WI38 (cell line): ENCODE measurements around the gene PLBD1.

Experiments used
- H3K4me3 ChIP-seq: 2 replicates; pipeline ENCODE4 v1.5.1; 2011; ENCODE audit warnings: low read depth, mild to moderate bottlenecking, control low read depth, low read length
- CTCF ChIP-seq: IDR thresholded peaks from 2 replicates; pipeline ENCODE4 v1.5.1; 2012; ENCODE audit warnings: low read depth, mild to moderate bottlenecking, control low read depth, low read length

PLBD1 gene

GRCh38 chr12:14537088-14537487 is 30.6 kb downstream of the PLBD1 start:
- no peak for TF ChIP-seq CTCF

GRCh38 chr12:14532152-14532551 is 35.5 kb downstream of the PLBD1 start:
- H3K4me3 ChIP-seq: no peak overlapping the region
- TF ChIP-seq CTCF: no peak

More at GRCh38 chr12:14537088-14537487, 30.6 kb downstream of the PLBD1 start:
- H3K4me3 ChIP-seq: no peak overlapping the region

- H3K4me3 ChIP-seq: no peak overlapping the region
- no peak for TF ChIP-seq CTCF
Measured at GRCh38 chr12:14525964-14526363, 41.7 kb downstream of the PLBD1 start.

GRCh38 chr12:14521822-14522221 is 45.9 kb downstream of the PLBD1 start:
- no peak overlapping the region for H3K4me3 ChIP-seq
- TF ChIP-seq CTCF: no peak

- H3K4me3 ChIP-seq: no peak overlapping the region
- no peak for TF ChIP-seq CTCF
Measured at GRCh38 chr12:14514946-14515345, 52.7 kb downstream of the PLBD1 start.

- H3K4me3 ChIP-seq: no peak overlapping the region
- TF ChIP-seq CTCF: 0 out of 2 replicates have a peak, but pooled peaks have one; percentile 9
Measured at GRCh38 chr12:14514154-14514842, 53.4 kb downstream of the PLBD1 start.

GRCh38 chr12:14510574-14510973 is 57.1 kb downstream of the PLBD1 start:
- no peak overlapping the region for H3K4me3 ChIP-seq
- TF ChIP-seq CTCF: no peak
